ENCODE measurements around the gene TBC1D22A.
"Not testable (repeated sequence)": the region's sequence is repeated elsewhere in the genome, so short reads cannot be mapped to it uniquely, and the experiment has no call there.

The TBC1D22A gene

GRCh38 chr22:47112994-47113852 lies 350.8 kb downstream of the TBC1D22A start:
- Mint-ChIP-seq H3K9me3 (no peaks in the 10 kb centered on the region), H3K36me3 (ENCODE audit: low read depth) (peaks cover 4% of the 10 kb centered on the region), H3K4me3 (no peak overlapping the region), H3K4me1 (ENCODE audit: low read depth) (peaks cover 2% of the 10 kb centered on the region), H3K27ac (no peak overlapping the region), H3K27me3 (ENCODE audit: low read depth) (no peaks in the 10 kb centered on the region)

DNA sequence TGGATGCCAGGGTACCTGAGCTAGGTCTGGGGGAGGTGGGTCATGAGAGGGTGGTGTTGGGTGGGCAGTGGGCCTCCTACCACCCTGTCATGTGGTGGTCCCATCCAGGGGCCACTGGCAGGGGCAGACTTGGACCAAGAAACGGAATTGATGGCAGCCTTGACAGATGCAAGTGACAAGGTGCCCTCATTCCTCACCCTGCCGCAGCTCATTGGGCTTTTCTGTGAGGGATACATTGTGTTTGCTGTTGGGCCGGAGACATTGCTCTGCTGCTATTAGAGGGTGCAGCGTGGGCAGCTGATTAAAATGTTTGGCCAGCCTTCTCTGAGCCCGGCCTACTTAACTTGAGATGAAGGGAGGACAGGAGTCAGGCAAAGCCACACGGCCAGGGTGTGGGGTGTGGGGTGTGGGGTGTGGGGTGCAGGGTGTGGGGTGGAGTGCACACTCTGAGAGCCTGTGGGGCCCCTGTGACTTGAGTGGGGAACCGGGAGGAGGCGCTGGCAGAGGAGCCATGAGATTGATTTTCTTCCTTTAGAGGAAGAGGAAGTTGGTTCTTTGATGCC lies 351.5 kb downstream of the TBC1D22A start:
- H3K4me3 Mint-ChIP-seq, result no peak overlapping the region
- no peaks in the 10 kb centered on the region for H3K9me3 Mint-ChIP-seq
- no peak overlapping the region for H3K27ac Mint-ChIP-seq
- H3K4me1 Mint-ChIP-seq (ENCODE audit: low read depth), result peaks cover 2% of the 10 kb centered on the region
- H3K36me3 Mint-ChIP-seq (ENCODE audit: low read depth), result peaks cover 4% of the 10 kb centered on the region
- H3K27me3 Mint-ChIP-seq (ENCODE audit: low read depth), result no peaks in the 10 kb centered on the region

DNA sequence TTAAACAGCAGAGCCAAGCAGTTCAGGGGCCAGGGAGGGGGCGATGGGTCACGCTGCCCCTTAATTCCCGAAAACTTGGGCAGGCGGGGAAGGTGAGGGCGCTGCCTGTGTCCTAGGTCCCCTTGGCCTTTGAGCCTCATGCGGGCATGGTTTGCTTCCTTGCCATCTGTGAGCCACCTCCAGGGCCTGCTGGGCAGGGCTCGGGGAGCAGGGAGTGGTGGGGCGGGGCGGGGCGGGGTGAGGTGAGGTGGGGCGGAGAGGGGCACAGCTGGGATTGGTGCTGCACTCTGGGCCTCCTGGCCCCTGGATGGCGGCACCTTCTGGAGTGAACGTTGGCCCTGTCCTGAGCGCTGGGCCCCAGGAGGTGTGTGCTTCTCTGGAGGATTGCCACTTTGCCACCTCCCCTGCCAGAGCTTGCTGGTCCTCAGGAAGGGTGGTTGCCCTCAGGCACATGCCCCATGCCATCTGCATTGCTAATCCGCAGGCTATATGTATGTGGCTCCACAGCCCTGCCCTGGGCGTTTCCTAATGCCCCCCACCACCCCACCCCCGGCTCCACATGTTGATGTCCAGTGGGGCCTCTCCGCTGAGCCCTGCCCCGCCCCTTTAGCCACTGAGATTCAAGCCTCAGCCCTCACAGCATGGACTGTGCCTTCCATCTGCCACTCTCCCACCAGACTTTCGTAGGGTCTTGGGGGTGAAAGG lies 352.5 kb downstream of the TBC1D22A start:
- Mint-ChIP-seq H3K27ac (no peak overlapping the region), H3K27me3 (ENCODE audit: low read depth) (no peaks in the 10 kb centered on the region), H3K4me3 (no peak overlapping the region), H3K36me3 (ENCODE audit: low read depth) (peaks cover 4% of the 10 kb centered on the region), H3K4me1 (ENCODE audit: low read depth) (peaks cover 2% of the 10 kb centered on the region), H3K9me3 (no peaks in the 10 kb centered on the region)

- Mint-ChIP-seq H3K27ac (no peak overlapping the region), H3K27me3 (ENCODE audit: low read depth) (no peaks in the 10 kb centered on the region), H3K4me1 (ENCODE audit: low read depth) (peaks cover 2% of the 10 kb centered on the region), H3K9me3 (no peaks in the 10 kb centered on the region), H3K4me3 (no peak overlapping the region), H3K36me3 (ENCODE audit: low read depth) (peaks cover 4% of the 10 kb centered on the region)
Measured at GRCh38 chr22:47115518-47115890, 353.1 kb downstream of the TBC1D22A start.

GRCh38 chr22:47115921-47116320 lies 353.5 kb downstream of the TBC1D22A start:
- H3K27ac Mint-ChIP-seq, result no peak overlapping the region
- H3K36me3 Mint-ChIP-seq (ENCODE audit: low read depth), result peaks cover 4% of the 10 kb centered on the region
- H3K4me3 Mint-ChIP-seq, result no peak overlapping the region
- H3K4me1 Mint-ChIP-seq (ENCODE audit: low read depth), result peaks cover 2% of the 10 kb centered on the region
- H3K27me3 Mint-ChIP-seq (ENCODE audit: low read depth), result no peaks in the 10 kb centered on the region
- no peaks in the 10 kb centered on the region for H3K9me3 Mint-ChIP-seq

- Mint-ChIP-seq H3K4me3 (no peak overlapping the region), H3K36me3 (ENCODE audit: low read depth) (peaks cover 2% of the 10 kb centered on the region), H3K27me3 (ENCODE audit: low read depth) (no peaks in the 10 kb centered on the region), H3K9me3 (no peaks in the 10 kb centered on the region), H3K27ac (no peak overlapping the region), H3K4me1 (ENCODE audit: low read depth) (no peaks in the 10 kb centered on the region)
Measured at GRCh38 chr22:47116426-47117341, 354.2 kb downstream of the TBC1D22A start.

DNA sequence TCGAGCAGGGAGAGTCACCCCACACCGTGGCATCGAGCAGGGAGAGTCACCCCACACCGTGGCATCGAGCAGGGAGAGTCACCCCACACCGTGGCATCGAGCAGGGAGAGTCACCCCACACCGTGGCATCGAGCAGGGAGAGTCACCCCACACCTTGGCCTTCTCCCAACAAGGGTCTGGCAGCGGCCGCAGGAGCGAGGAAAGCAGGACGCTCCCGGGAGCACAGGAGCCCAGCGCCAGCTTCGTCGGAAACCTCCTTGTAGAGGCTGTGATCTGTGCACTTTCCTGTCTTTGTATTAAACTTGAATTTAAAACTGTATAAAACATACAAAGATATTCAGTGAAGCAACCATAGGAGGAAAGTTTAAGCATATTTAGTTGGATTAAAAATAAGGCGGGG lies 355.0 kb downstream of the TBC1D22A start:
- not testable (repeated sequence) for H3K4me1 Mint-ChIP-seq (ENCODE audit: low read depth); H3K4me3 Mint-ChIP-seq; H3K9me3 Mint-ChIP-seq; H3K27me3 Mint-ChIP-seq (ENCODE audit: low read depth); H3K27ac Mint-ChIP-seq; H3K36me3 Mint-ChIP-seq (ENCODE audit: low read depth)

DNA sequence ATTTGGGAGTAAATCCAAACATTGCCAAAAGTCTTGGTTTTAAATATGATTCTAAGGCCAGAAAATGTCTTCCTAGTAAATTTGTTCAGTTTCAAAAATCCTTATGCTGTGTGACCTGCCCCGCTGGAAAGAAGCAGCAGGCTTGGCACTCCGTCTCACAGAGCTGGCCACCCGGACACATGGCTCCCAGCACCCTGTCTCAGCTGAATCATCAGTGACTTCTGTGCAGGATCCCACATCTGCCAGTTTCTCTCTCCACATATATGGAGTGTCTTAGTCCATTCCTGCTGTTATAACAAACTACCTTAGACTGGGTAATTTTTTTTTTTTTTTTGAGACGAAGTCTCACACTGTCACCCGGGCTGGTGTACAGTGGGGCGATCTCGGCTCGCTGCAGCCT lies 356.7 kb downstream of the TBC1D22A start:
- no peaks in the 10 kb centered on the region for H3K27me3 Mint-ChIP-seq (ENCODE audit: low read depth)
- no peaks in the 10 kb centered on the region for H3K4me1 Mint-ChIP-seq (ENCODE audit: low read depth)
- no peak overlapping the region for H3K27ac Mint-ChIP-seq
- H3K4me3 Mint-ChIP-seq, result no peak overlapping the region
- H3K36me3 Mint-ChIP-seq (ENCODE audit: low read depth), result peaks cover 2% of the 10 kb centered on the region
- H3K9me3 Mint-ChIP-seq, result no peaks in the 10 kb centered on the region

- Mint-ChIP-seq H3K27me3 (ENCODE audit: low read depth) (no peaks in the 10 kb centered on the region), H3K4me3 (no peak overlapping the region), H3K9me3 (no peaks in the 10 kb centered on the region), H3K36me3 (ENCODE audit: low read depth) (peaks cover 2% of the 10 kb centered on the region), H3K27ac (no peak overlapping the region), H3K4me1 (ENCODE audit: low read depth) (no peaks in the 10 kb centered on the region)
Measured at GRCh38 chr22:47120399-47120798, 357.9 kb downstream of the TBC1D22A start.

GRCh38 chr22:47121791-47122190 lies 359.3 kb downstream of the TBC1D22A start:
- Mint-ChIP-seq H3K27me3 (ENCODE audit: low read depth) (no peaks in the 10 kb centered on the region), H3K4me1 (ENCODE audit: low read depth) (no peaks in the 10 kb centered on the region)

GRCh38 chr22:47122441-47123000 lies 360.1 kb downstream of the TBC1D22A start:
- no peak overlapping the region for H3K27ac Mint-ChIP-seq
- no peaks in the 10 kb centered on the region for H3K36me3 Mint-ChIP-seq (ENCODE audit: low read depth)

More at GRCh38 chr22:47121791-47122190, 359.3 kb downstream of the TBC1D22A start:
- Mint-ChIP-seq H3K27ac (no peak overlapping the region), H3K36me3 (ENCODE audit: low read depth) (peaks cover 2% of the 10 kb centered on the region), H3K9me3 (no peaks in the 10 kb centered on the region), H3K4me3 (no peak overlapping the region)

GRCh38 chr22:47123006-47123826 lies 360.8 kb downstream of the TBC1D22A start:
- H3K4me3 Mint-ChIP-seq, result no peak overlapping the region
- no peaks in the 10 kb centered on the region for H3K9me3 Mint-ChIP-seq
- no peaks in the 10 kb centered on the region for H3K27me3 Mint-ChIP-seq (ENCODE audit: low read depth)
- H3K4me1 Mint-ChIP-seq (ENCODE audit: low read depth), result no peaks in the 10 kb centered on the region
- no peaks in the 10 kb centered on the region for H3K36me3 Mint-ChIP-seq (ENCODE audit: low read depth)
- H3K27ac Mint-ChIP-seq, result no peak overlapping the region

More at GRCh38 chr22:47122441-47123000, 360.1 kb downstream of the TBC1D22A start:
- no peak overlapping the region for H3K4me3 Mint-ChIP-seq
- H3K4me1 Mint-ChIP-seq (ENCODE audit: low read depth), result no peaks in the 10 kb centered on the region
- H3K9me3 Mint-ChIP-seq, result no peaks in the 10 kb centered on the region
- H3K27me3 Mint-ChIP-seq (ENCODE audit: low read depth), result no peaks in the 10 kb centered on the region

- no peak overlapping the region for H3K4me3 Mint-ChIP-seq
- no peaks in the 10 kb centered on the region for H3K27me3 Mint-ChIP-seq (ENCODE audit: low read depth)
- no peaks in the 10 kb centered on the region for H3K4me1 Mint-ChIP-seq (ENCODE audit: low read depth)
- H3K9me3 Mint-ChIP-seq, result no peaks in the 10 kb centered on the region
- no peak overlapping the region for H3K27ac Mint-ChIP-seq
- no peaks in the 10 kb centered on the region for H3K36me3 Mint-ChIP-seq (ENCODE audit: low read depth)
Measured at GRCh38 chr22:47123827-47124442, 361.5 kb downstream of the TBC1D22A start.

All from T-helper 1 cell treated with Interleukin-12 subunit alpha and Interleukin-12 subunit beta and Interleukin-4 antibody, amounts not matched to agents 30 μg/mL and 1 μg/mL, for 36 hours (primary cell).